PFSK-1 (cell line): ENCODE data around the gene TRH.

ENCODE experiments used
- FOXP2 ChIP-seq: optimal IDR thresholded peaks from 2 replicates; pipeline ENCODE3; 2011; ENCODE audit warnings: borderline replicate concordance, control low read depth, inconsistent platforms; ENCODE audit not compliant: insufficient read depth; ENCODE audit errors: extremely low read length, extremely low read depth
- POLR2AphosphoS5 ChIP-seq: IDR thresholded peaks from 2 replicates; pipeline ENCODE4 v1.6.1; 2012; ENCODE audit warnings: low read depth, mild to moderate bottlenecking, control low read depth, low read length, moderate library complexity
- SIN3A ChIP-seq: IDR thresholded peaks from 2 replicates; pipeline ENCODE4 v1.6.1; 2012; ENCODE audit warnings: mild to moderate bottlenecking, low read length, moderate library complexity, borderline replicate concordance; ENCODE audit not compliant: insufficient read depth
- TAF1 ChIP-seq: IDR thresholded peaks from 2 replicates; pipeline ENCODE4 v1.6.1; 2012; ENCODE audit warnings: low read length, control low read depth, borderline replicate concordance; ENCODE audit not compliant: insufficient read depth
- TF ChIP-seq, protein P1 (sequence below), 2 experiments: IDR thresholded peaks; 2 replicates each; pipeline versions ENCODE4 v1.6.1 to v1.8.0; 2011 to 2012; ENCODE audit warnings: low read depth in 2 of 2, low read length in 2 of 2, control low read depth in 1 of 2, inconsistent platforms in 1 of 2, mild to moderate bottlenecking in 1 of 2, moderate library complexity in 1 of 2; ENCODE audit not compliant: insufficient read depth in 1 of 2

The TRH gene

DNA sequence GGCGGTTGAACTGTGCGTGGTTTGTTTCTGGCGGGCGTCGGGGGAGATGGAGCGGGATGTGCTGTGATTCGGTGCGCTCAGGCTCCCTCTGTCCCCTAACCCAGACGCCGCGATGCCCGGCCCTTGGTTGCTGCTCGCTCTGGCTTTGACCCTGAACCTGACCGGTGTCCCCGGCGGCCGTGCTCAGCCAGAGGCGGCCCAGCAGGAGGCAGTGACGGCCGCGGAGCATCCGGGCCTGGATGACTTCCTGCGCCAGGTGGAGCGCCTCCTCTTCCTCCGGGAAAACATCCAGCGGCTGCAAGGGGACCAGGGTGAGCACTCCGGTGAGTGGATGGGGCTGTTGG is 1.2 kb downstream of the TRH start:
- TF ChIP-seq SIN3A (no peak), POLR2AphosphoS5 (no peak), FOXP2 (no peak), TAF1 (no peak)
- TF ChIP-seq, protein P1, sequence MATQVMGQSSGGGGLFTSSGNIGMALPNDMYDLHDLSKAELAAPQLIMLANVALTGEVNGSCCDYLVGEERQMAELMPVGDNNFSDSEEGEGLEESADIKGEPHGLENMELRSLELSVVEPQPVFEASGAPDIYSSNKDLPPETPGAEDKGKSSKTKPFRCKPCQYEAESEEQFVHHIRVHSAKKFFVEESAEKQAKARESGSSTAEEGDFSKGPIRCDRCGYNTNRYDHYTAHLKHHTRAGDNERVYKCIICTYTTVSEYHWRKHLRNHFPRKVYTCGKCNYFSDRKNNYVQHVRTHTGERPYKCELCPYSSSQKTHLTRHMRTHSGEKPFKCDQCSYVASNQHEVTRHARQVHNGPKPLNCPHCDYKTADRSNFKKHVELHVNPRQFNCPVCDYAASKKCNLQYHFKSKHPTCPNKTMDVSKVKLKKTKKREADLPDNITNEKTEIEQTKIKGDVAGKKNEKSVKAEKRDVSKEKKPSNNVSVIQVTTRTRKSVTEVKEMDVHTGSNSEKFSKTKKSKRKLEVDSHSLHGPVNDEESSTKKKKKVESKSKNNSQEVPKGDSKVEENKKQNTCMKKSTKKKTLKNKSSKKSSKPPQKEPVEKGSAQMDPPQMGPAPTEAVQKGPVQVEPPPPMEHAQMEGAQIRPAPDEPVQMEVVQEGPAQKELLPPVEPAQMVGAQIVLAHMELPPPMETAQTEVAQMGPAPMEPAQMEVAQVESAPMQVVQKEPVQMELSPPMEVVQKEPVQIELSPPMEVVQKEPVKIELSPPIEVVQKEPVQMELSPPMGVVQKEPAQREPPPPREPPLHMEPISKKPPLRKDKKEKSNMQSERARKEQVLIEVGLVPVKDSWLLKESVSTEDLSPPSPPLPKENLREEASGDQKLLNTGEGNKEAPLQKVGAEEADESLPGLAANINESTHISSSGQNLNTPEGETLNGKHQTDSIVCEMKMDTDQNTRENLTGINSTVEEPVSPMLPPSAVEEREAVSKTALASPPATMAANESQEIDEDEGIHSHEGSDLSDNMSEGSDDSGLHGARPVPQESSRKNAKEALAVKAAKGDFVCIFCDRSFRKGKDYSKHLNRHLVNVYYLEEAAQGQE (IDR thresholded peaks at IDR 0.05; ENCODE audit: insufficient read depth in 1 of 2, low read depth in 2 of 2, low read length in 2 of 2): no peak

DNA sequence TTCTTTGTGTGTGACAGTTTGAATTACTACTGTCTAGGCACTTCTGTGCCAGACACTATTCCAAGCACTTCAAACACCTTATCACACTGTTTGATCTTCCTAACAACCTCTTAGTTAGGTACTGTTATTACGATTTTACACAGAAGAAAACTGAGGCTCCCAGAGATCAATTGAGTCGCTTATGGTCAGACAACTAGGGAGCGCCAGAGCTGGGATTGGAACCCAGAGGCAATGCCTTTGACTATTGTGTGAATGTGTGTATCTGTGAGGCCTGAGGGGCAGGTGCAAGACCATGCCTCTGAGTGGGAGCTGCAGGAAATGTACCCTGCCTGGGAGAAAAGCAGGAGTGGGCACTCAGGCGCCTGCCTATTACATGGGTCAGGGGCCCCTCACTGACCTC is 1.8 kb downstream of the TRH start:
- no peak for TF ChIP-seq SIN3A
- TF ChIP-seq, protein P1 (IDR thresholded peaks at IDR 0.05; ENCODE audit: insufficient read depth in 1 of 2, low read depth in 2 of 2, low read length in 2 of 2): no peak
- no peak for TF ChIP-seq POLR2AphosphoS5
- TF ChIP-seq TAF1: no peak
- no peak for TF ChIP-seq FOXP2

DNA sequence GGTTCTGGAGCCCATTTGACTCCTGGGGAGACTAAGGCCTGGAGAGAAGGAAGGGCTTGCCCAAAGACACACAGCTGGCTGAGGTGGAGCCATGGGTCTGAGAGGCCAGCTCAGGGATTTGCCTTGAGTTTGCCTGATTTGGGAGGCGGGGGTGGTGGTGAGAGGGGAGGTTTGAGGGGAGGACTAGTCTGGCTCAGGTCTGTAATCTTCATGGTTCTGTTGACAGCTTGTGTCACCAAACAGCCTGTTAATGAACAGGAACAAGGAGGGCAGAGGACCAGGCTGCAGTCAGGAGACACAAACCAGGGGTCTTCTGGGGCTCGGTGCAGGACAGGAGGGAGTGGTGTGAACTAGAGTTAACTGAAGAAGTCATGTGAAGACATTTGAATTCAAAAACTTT is 3.6 kb downstream of the TRH start:
- TF ChIP-seq SIN3A (no peak), POLR2AphosphoS5 (no peak), TAF1 (no peak), FOXP2 (no peak)
- TF ChIP-seq, protein P1 (IDR thresholded peaks at IDR 0.05; ENCODE audit: insufficient read depth in 1 of 2, low read depth in 2 of 2, low read length in 2 of 2): no peak

DNA sequence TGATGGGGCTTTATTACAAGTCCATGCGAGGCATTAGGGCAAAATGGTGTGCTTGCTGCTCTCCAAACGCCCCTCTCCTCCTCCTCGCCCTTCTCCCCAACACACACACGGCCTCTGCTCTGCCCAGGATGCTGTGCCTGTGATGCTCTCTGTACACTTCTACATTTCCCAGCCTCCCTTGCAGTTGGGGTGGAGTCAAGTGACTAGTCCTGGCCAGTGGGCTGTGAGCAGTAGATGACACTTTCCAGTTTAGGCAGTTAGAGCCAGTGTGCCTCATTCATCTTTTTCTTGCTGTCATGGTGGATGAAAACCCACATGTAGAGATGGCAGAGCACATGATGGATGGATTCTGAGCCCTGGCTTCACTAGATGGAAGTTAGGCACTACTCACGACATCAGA is 5.4 kb downstream of the TRH start:
- TF ChIP-seq SIN3A: no peak
- no peak for TF ChIP-seq FOXP2
- TF ChIP-seq POLR2AphosphoS5: no peak
- no peak for TF ChIP-seq TAF1
- TF ChIP-seq, protein P1 (IDR thresholded peaks at IDR 0.05; ENCODE audit: insufficient read depth in 1 of 2, low read depth in 2 of 2, low read length in 2 of 2): no peak

DNA sequence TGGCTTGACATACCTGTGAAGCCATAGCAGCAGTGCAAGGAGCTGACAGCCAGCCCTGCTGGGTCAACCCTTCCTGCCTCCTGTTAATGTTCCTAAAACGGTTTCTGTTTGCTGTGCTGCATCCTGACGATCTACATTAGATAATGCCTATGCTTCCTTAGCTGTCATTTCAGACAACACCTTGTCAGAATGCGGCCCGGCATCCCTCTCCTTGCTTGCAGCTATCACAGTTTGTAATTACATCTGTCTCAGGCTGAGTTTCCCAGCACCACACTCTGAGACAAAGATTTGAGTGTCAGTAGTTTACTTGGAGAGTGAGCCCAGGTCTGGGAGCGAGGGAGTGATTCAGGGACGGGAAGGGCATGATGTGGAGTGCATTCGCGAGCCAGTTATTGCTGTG is 9.0 kb downstream of the TRH start:
- no peak for TF ChIP-seq SIN3A
- TF ChIP-seq POLR2AphosphoS5: no peak
- TF ChIP-seq TAF1: no peak
- TF ChIP-seq, protein P1 (IDR thresholded peaks at IDR 0.05; ENCODE audit: insufficient read depth in 1 of 2, low read depth in 2 of 2, low read length in 2 of 2): no peak
- no peak for TF ChIP-seq FOXP2
